HG03354 (cell line): Measurements from ENCODE around the gene CFC1.
"Not testable (repeated sequence)": the region's sequence is repeated elsewhere in the genome, so short reads cannot be mapped to it uniquely, and the experiment has no call there.

ENCODE experiments used
- ATAC-seq: cut with Tn5 transposase; IDR thresholded peaks from one replicate; pipeline ENCODE4 v1.9.1; 2021; ENCODE audit warnings: mild to moderate bottlenecking; ENCODE audit not compliant: unreplicated experiment, poor library complexity, severe bottlenecking

CFC1 gene

DNA sequence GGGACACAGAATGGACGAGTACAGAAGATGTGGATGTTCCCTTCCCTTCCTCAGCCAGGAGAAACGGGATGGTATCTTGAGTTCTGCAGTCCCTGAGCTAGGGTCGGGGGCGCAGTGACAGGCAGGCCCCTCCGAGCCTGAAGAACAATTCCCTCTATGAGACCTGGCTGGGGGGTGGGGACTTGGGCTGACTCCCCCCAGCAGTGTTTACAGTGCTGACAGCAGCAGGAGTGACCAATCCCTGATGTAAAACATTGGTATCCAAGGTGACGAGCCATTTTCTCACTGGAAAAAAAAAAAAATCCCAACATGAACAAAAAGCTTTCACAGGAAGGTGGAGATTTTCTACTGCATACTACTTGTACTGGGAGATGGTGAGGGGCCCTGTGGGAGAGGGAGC is at the start of gene CFC1:
CFC1 (minus strand) TSS at position 183 of the 400 bp plus-strand sequence. CDS start 288 bp downstream, outside the sequence.
- ATAC-seq: not testable (repeated sequence)

DNA sequence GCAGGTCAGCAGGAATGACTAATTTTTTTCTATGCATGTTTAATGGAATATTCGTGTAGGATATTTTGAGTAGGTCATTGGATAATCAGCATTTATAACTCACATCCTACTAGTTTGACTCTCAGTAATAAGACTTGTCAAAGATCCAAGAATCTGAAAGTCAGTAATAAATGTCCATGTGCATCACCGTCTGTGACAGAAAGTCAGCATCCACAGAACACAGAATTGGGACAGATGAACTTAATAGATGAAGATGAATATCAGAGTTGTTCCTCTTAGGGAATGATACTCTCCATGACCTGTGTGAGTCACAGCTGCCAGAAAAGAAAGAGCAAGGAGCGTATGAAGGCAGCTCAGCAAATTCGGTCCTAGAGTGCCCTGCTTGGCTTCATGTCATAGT is 42.3 kb upstream of the CFC1 start:
- not testable (repeated sequence) for ATAC-seq

DNA sequence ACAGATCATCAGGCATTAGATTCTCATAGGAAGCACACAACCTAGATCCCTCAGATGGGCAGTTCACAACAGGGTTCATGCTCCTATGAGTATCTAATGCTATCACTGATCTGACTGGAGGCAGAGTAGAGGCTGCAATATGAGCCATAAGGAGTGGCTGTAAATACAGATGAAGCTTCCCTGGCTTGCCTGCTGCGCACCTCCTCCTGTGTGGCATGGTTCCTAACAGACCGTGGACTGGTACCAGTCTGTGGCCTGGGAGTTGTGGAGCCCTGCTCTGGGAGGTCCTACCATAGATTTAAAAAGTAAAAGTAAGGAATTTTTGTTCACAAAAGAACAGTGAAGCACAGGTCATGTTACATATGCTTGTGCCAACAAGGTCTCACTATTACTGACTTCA is 39.6 kb upstream of the CFC1 start:
- ATAC-seq: not testable (repeated sequence)

DNA sequence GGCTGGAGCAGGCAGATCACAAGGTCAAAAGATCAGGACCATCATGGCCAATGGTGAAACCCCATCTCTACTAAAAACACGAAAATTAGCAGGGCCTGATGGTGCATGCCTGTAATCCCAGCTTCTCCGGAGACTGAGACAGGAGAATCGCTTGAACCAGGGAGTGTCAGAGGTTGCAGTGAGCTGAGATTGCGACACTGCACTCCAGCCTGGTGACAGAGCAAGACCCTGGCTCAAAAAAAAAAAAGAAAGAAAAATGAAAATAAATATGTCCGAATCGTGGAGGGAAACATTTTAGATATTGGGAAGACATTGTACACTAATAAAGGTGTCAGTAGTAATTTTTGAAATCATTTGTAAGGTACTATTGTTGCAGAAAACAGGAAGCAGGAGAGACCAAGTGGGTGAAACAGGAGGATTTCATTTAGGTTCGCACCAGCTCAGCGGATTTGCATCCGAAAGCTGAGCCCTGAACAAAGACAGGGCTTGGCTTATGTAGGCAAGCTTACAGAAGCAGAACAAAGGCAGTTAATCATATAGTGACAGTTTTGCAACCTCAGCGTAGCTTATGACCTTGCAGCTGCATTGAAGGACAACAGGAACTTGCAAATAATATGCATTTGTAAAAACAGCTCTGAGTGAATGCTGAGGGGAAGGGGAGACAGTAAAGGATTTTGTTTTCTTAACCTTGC is 29.6 kb upstream of the CFC1 start:
- not testable (repeated sequence) for ATAC-seq

DNA sequence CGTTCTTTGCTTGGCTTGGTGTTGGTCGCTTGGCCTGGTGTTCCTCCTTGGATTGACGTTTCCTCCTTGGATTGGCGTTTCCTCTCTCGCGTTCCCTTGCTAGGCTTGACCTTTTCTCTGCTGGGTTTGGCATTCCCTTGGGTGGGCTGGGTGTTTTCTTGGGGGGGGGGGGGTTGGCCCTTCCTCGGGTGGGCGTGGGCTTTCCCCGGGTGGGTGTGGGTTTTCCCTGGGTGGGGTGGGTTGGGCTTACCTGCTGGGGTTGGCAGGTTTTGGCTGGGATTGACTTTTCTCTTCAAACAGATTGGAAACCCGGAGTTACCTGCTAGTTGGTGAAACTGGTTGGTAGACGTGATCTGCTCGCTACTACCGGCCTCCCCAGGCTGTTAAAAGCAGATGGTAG is 11.8 kb upstream of the CFC1 start, which contains the start of gene POTEJ:
POTEJ (plus strand) TSS at position 301 of the 400 bp plus-strand sequence; CDS start at position 394, 93 bp downstream.
- not testable (repeated sequence) for ATAC-seq

DNA sequence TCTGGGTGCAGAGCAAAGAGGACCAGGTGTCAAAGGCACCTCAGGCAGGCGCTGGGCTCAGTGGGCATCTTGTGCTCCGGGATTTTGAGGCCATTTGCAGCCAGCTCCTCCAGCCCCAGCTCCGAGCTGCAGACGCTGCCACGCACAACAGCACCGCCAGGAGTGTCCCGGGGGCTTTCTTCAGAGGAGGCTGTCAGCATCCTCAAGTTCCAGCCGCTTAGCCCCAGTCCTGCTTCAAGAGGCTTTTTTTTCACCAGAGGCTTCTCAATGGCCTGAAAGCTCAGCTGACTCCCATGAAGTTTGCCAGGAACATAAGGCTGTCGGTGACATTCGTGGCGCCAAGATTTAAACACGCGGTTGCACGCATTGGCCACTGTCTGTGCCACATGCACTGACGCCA is 11.1 kb upstream of the CFC1 start:
- not testable (repeated sequence) for ATAC-seq

DNA sequence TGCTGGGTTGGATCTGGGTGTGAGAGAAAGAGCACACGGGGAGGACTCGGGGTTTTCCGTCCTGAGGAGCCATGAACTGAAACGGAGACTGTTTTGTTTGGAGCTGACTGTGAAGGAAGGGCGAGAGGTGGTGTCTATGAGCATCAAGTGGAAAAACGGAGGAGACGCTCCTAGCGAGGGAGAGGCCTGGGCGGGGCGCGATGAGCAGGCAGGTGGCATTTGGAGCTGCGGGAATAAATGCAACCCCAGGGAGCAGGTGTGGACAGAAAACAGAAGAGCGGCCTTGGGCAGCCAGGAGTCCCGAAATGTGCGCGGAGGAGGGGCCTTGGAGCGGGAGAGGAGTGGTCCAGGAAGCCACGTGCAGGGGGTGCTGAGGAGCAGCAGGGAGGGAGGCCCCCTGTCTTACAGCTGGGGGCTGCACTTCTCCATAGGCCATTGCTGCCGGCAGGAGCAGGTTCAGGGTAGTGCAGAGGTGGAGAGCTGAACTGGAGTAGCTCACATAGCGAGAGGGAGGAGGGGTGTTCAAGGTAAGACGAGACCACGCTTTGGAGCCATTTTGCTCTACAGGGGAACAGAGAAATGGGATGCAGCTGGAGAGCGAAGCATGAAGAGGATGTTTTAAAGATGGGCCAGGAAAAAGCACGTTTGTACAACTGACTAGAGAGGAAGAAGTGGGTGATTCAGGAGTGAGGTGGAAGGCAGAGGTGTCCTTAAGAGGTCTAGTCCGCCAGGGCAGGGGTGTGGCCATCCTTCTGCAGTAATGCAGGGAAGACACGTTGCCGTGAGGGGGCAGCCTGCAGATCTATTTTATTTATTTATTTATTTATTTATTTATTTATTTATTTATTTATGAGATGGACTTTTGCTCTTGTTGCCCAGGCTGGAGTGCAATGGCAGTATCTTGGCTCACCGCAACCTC is 9.9 kb upstream of the CFC1 start:
- not testable (repeated sequence) for ATAC-seq

DNA sequence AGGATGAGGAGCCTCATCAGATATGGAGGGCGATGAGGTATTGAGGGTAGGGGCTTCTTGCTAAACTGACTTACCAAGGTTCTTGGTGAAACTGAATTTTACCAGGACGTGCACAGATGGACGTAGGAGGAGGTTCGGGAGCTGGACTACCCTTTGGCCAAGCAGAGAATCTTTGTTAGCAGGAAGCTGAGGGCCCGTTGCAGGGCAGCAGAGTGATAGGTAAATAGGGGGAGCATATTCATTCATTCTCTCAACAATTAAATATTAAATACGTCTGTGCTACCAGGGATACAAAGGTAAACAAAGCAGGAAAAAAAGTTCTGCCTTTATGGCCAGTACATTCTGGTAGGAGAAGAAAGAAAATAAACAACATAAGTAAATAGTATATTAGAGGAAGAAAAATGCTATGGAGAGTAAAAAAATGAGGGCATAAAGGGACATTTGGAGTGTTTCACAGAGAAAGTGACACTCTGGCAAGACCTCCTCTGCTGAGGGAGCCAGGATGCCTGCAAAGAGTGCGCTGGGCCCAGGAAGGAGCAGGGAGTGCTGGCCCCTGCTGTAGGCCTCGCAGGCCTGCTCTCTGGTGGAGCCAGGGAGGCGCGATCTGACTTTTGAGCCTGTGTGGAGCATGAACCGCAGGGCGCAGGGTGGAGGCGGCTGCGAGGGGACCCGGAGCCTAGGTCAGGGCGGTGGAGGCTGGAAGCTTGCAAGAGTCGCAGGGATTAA is 9.1 kb upstream of the CFC1 start:
- not testable (repeated sequence) for ATAC-seq

DNA sequence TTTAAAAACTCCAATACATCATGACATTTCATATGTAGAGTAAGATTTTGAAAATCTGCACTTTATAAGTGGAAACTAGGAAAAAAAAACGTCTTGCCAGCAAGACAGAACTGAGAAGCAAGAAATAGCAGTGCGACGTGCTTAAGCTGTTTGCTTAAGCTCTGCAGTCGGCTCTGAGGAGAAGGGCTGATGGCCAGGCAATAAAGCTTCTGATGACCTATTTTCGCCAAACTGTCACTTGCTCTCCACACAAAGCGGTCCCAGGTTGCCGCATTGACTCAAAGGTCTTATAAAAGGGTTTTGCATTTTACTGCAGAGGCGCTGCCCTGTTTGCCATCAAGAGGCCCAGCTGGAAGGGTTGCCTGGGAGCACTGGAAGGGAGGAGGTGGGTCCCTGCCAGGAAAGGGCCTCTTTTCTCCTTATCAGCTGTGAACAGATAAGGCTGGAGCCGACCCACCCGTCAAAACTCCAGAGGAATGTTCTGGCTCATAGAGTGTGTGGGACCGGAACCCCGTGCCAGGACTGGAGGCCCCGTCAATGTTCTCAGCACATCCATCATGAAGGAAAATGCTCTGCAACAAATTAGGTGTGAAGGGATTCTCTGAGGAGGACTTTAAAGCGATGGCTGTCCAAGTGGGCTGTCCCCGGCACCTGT is 2.4 kb upstream of the CFC1 start:
- not testable (repeated sequence) for ATAC-seq

DNA sequence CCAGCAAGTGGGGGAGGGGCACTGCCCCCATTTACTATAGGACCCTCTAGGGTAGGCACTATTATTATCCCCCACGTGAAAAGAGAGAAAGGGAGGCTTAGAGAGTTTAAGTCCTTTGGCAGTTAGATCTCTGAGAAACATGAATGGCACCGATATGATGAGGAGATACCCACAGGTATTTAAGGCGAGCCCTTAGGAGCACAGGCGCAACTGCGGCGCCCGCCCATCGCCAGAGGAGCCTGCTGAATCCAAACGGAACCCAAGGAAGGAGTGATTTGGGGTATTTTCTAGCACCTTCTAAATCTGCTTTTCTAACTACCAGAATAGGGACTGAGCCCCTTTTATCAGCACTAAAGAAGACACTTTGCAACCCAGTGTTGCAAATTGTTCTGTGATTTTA is 551 bp upstream of the CFC1 start:
- not testable (repeated sequence) for ATAC-seq

DNA sequence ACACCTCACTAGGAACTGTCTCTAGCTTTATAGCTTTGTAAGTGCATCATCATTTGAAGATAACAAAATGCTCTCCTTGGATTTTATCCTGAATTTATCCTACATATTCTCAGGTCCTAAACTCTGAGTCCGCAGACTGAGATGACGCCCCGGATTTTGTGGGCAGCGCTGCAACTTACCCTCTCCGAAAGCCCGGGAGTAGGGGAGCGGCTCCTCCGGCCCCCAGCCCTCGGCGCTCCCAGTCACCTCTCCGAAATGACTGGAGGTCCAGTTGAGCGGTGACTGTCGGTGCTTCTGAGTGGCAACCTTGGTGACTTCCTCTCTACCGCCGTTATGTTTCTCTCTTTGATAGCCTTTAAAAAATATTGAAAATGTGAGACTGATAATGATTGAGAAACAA is 912 bp downstream of the CFC1 start:
- not testable (repeated sequence) for ATAC-seq

DNA sequence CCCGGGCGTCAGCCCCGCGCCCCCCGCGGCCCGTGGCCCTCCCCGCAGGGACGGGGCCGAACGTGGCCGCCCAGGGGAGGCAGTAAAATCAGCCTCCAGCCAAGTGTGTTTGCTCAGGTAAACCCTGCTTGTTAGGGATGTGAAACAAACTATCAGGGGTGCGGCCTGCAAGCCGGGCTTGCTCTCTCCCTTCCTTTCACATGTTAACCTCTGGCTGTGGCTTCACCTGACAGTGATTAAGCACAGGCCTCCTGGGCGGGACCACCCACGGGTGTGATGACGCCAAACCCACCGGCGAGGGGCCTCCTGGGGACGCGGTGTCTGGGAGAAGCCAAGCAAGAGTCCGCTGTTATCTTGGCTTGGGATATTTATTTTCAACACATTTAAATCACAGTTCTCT is 1.4 kb downstream of the CFC1 start:
- ATAC-seq: not testable (repeated sequence)

DNA sequence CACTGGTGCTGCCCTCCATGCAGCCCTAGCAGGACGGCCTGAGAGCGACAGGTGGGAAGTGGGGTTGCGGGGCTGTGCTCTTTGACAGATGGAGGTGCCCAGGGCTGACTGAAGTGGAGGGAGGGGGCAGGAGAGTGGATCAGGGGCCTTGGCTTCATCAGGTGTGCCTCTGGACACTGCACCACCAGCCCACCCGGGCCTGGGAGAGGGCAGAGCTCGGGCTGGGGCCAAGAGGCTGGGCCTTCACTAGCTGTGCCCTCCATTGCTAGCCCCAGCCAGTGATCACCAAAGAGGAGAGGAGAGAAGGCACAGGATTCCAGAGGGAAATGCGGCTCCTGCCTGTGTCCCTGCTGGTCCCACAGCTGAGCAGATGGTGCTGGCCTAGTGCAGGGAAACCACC is 2.6 kb downstream of the CFC1 start:
- not testable (repeated sequence) for ATAC-seq

DNA sequence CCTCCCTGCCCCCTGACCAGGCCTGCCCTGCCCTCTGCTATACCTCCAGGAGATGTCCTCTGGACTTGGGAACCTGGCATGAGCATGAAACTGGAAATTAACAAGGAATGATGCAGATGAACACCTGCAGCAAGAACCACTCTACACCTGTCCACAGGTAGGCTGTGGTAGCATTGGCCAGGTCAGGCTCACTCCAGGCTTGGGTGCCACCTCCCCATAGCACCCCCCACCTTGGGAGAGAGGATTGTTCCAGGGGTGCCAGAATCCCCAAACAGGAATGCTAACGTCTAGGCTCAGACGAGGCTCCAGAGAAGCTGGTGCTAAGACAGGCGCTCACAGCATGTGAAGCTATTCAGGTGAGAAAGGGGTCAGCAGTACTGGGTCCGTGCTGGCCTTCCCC is 5.4 kb downstream of the CFC1 start:
- ATAC-seq: not testable (repeated sequence)

DNA sequence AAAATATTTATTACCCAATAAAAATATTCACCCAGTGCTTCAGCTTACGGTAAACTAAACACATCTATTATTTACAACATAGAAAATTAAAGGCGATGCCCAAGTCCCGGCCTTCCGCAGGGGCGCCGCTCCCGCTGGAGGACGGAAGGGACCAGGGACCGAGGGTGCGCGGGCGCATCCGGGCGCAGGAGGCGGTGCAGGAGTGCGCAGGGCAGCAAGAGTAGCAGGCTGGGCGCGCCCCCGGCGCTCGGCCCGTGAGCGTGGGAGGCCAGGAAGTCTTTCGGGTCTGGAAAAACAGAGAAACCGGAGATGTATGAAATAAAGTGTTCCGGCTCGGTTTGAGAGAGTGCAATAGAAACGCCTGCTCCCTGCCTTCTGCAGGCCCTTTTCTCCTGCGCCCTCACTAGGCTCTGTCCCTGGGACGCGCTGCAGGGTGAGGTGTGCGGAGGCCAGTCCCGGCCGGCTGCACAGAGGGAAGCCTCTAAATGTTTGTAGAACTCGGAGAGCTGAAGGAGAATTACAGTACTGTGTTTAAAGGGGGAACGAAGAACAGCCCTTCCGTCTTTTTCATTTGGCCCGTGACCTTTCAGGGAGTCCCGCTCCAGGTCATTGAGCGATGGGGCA is 6.5 kb downstream of the CFC1 start:
- ATAC-seq: not testable (repeated sequence)

DNA sequence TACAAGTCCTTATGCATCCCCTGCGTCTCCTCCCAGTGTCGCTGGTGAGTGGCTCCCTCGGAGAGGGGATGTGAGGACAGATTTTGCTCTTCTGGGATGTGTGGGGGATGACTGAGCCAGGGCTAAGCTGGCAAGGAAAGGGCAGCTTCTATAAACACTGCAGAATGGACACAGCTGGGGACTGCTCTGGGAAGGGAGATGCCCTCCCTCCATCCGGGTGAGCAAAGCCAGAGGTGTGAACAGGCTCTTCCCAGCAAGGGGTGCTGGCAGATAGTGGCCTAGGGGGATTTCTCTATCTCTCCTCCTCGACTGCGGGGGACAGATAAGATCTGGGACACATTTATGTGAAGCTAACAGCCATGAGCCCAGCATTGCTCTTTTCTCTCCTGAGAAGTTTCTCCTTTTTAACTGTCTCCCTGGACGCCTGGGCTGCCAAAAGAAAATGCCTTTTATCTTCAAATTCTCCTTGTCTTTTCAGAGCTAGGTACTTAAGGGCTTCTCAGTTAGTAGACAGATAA is 8.5 kb downstream of the CFC1 start:
- not testable (repeated sequence) for ATAC-seq

DNA sequence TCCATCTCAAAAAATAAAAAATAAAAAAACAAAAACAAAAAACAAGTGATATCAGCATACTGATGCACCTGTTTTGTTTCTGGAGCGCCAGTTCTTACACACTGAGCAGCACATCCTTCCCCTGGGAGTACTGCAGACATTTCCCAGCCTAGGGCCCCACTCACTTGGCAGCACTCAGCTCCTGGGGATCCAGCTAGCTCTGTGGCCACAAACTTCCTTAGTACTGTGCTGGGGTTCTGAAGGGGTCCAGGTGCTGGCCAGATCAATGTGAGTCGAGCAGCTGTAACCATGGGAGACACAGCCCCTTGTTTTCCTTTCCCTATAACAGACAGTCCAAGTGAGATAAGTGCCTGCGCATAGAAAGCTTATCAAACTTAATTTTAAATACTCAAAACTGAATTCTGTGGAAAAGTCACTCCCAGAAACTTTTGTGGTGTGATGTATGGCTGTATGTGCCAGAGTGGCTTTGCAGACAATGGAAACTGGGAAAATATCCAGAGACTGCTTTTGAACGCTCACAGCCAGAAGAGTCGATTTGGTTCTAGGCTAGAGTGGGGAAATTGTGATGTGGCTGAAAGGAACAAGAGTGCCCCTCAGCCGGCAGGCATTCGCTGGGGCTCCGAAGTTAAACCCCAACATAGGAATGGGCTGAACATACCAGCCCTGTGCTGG is 9.1 kb downstream of the CFC1 start:
- not testable (repeated sequence) for ATAC-seq

DNA sequence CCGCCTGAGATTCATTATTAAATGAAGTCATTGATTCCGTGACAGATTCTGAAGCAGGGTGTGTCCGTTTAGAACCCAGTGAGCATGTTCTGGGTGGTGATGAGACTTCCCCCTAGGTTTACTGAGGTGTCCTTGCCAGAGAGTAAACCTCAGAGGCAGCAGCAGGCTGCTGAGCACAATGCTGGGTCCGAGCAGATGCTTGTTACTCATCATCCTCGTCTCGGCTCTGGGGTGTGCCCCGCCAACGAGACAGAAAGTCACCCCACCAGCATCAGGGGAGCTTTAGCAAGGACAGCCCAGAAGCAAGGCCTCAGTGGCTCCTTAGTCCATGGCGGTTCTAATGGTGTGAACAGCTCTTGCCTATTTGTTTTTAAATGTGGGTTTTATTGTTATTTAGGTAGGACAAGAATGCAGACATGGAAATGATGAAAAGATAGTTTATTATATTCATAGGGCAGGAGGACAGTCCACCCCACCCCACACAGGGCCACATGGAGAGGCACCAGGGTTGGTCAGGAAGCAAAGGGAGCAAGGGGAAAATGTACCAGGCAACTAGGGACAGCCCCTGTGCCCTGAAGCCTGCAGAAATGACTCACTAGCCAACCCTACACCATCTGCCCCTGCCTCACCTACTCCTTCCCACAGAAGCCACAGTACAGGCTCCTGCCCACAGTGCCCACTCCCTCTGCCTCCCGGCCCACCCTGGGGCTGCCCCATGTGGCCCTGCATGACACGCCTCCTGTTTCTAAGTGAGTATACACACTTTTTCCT is 10.5 kb downstream of the CFC1 start:
- not testable (repeated sequence) for ATAC-seq
